Embryonic facial prominence (tissue), 1 donor: ENCODE results near the gene RTKN2.

ENCODE experiments used
- DNase-seq: peaks from one replicate; pipeline ENCODE4 v3.0.0-alpha.2; 2016; ENCODE audit errors: extremely low spot score

The RTKN2 gene

DNA sequence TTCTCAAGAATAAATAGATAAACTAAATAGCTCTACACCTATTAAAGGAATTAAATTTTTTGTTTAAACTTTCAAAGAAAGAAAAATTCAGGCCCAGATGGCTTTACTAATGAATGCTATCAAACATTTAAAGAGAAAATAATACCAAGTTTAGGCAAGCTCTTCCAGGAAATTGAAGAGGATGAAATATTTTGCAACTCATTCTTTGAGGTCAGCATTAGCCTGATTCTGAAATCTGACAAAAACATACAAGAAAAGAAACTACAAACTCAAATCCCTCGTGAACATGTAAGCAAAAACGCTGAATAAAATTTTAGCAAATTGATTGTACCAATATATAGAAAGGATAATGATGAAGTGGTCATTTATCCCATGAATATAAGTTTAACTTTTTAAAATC lies 93.4 kb downstream of the RTKN2 start:
- DNase-seq, result no peak

GRCh38 chr10:62172465-62172864 lies 96.2 kb downstream of the RTKN2 start:
- DNase-seq, result no peak

DNA sequence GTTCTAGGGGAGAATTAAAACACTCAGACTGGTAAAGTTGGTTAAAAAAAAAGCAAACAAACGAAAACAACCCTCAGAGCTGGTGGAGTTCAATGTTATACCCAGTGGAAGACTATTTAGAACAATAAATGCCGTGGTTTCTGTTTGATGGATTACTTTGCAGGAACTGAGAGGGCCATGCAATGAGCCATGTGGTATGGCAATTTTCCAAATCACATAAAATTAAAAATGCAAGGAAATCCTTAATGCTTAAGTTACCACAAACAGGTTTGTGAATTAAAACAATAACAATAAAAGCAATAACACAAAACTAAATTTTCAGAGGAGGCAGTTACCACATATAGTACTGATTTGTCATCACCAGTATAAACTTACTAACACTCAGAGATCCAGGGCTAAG lies 96.9 kb downstream of the RTKN2 start:
- no peak for DNase-seq

DNA sequence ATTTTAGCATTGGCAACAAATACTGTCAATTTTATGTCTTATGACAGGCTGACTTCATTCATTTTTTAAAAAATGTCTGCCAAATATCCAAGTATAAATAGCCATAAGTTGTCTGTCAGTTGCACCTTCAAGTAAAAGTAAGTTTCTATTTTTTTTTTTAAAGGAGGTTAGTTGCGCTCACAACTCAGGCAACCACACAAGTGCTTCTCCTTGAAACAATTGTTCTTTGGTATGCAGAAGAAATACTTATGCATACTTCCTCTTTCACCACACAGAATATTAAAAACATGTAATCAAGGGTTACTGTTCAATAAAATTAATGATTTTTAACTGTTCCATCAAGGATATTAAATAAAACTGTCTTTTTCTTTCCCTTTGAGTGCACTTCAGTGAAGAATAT lies 97.9 kb downstream of the RTKN2 start:
- DNase-seq, result no peak

DNA sequence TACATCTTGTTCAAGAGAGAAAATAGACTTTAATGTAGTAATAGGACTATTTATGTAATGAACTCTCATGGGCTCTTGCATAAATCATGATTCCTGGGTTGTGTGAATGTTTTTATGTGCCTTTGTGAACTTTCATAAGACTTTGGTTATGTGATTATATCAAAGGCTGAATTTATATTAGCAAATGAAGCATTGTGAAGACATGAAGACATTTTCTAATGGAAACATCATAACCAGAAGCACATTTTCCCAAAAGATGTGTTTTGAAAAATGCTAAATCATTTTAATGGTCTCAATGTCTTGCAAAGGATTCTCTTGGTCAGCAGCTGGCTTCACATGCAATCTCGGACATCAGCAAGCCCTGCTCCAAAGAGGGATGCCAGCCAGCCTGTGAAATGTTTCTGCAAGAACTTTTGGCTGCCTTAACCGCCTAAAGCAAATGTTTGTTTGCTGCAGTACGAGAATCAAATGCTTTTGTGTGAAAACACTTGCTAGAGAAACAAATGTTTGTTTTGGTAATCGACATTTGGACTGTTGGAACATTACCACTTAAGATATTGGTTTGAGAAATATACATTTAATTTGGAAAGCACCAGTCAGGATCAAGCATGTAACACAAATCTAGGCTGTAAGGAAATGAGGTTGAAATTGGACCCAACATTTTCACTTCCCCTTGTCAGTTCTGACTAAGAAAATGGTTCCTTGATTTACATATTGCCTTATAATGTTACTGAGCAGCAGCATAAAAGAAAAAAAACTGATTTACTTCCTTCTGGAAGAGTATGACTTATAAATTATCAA lies 102.1 kb downstream of the RTKN2 start:
- DNase-seq, result no peak

- no peak for DNase-seq
Observed at GRCh38 chr10:62165803-62166202, 102.8 kb downstream of the RTKN2 start.

DNA sequence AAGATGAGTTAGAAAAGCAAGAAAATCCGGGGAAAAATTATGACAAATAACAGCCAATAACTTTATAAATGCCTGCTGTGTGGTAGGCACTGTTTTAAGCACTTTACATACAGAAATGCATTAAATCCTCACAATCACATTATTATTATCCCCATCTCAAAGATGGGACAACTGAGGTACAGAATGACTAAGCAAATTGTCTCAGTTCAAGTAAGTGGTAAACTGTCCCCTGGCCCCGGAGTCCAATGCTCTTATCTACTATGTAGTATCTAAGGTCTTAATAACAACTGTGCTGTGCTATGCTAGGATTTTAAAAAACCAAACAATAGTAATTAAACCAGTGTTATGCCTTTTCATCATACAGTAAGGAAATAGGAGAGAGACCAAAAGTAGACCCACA lies 105.6 kb downstream of the RTKN2 start:
- no peak for DNase-seq

DNA sequence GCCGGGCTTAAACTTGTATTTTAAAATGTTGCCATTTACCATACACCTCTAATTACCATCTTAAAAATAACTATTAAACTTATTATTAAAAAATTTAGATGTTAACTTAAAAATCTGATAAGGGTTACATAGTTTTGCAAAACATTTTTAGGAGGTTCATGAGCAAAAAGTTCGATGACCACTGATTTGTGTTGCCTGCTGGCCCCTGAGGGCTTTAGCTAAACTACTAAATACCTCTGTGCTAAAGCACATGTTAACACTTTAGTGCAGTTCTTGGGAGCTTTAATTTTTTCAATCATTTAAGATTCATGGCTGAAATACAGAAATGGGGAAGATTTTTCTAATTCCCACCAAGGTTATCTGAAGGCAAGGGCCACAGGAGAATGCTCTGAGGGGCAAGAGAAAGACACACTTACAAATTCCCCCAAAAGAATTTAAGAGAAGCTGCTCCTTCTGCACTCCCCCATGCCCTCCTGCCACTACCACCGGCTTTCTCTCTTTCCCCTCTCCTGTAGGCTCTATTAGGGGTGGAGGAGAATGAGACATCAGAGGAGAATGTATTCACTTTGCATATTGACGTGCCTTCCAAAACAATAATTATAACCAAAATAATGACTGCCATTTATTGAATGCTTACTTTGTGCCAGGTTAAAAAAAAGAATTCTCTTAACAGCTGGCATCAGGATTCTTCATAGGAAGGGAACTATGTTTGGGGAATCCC lies 106.2 kb downstream of the RTKN2 start:
- no peak for DNase-seq

GRCh38 chr10:62159351-62159750 lies 109.3 kb downstream of the RTKN2 start:
- DNase-seq, result no peak

GRCh38 chr10:62157601-62158000 lies 111.0 kb downstream of the RTKN2 start:
- DNase-seq, result no peak

DNA sequence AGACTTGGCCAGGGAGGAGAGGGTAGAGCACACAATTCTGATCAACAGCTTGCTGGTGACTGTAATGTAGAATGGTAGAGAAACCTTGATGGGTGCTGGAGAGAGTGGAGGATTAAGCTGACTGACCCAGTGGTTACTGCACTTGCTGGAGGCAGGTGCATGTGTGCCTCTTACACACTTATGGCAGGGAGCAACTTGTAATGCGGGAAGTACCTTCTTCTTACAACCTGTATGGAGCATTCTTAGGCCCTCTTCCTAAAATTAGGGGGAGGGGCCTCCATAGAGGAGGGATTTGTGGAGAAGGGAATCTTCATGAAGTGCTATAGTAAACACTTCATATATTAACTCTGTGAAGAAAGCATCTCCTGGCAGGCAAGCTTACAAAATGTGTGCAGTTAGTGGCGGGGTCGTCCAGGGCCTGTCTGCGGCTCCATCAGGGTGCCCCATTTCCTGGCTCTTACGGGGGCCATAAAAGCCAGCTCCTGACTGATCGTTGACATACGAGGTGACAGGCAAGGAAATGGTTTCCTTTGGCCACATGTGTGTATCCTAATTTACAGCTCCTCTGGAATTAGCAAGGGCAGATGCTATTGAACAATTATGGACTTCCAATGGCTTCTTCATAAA lies 113.5 kb downstream of the RTKN2 start:
- DNase-seq, result no peak

- no peak for DNase-seq
Observed at GRCh38 chr10:62154231-62154630, 114.4 kb downstream of the RTKN2 start.

DNA sequence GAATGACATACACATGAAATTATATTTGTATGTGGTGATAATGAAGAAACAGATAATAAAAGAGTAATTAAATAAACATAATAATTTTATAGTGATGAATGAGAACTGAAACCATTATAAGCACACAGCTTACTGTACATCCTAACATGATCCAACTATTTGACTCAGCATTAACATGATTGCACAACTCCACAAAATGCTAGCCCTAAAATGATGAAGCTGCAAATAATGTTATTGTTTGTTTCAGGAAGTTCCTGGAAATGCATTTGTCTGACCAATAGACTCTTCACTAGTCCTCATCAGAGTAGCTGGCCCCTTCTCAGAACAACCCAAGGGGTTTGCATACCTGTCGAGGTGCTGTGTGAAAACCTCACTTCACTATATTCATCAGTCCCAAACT lies 115.5 kb downstream of the RTKN2 start:
- DNase-seq, result no peak

DNA sequence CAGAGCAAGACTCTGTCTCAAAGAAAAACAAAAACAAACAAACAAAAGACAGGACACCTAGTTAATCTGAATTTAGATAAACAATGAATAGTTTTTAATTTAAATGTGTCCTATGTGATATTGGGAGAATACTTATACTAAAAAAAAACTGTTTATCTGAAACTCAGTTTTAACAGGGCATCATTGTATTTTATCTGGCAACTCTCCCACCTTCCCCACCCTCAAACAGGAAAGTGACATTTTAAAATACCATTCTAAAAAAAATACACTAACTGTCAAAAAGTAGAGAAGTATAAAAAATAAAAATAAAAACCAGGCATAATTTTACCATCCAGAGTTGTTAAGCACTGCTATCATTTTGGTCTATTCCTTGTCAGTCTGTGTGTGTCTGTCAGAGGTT lies 119.0 kb downstream of the RTKN2 start:
- no peak for DNase-seq

GRCh38 chr10:62148155-62148554 lies 120.5 kb downstream of the RTKN2 start:
- DNase-seq, result no peak

DNA sequence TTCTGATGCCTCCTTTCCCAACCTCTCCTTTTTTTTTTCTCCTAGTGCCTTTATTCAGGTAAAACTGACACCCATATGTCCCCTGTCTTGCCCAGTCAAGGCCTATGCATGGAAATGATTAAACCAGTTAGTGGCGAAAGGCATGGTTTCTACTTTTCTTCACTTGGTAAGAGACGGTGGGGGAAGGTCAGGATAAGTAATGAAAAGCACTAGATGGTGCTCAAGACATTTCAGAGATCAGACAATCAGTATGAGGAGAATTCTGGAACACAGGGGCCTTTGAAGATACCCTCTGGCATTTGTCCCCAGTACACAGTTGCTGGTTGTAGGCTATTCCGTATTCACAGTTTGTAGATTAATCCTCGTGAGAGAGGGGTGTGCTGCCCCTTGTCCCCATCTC lies 121.2 kb downstream of the RTKN2 start:
- DNase-seq, result no peak

- DNase-seq, result no peak
Observed at GRCh38 chr10:62136931-62137330, 131.7 kb downstream of the RTKN2 start.

DNA sequence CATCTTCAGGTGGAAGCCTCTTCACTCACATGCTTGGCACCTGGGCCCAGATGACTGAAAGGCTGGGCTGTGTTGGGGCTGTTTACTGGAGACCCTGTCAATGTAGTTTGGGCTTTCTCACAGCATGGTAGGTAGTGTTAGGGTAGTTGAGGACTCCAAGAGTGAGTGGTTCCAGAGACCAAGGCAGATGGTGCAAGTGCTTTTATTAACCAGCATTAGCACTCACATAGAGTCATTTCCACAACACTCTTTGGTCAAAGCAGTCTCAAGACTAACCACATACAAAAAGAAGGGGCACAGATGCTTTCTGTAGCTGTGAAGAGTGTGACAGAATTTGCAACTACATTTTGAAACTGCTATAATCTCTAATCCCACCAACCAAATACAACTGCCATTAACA lies 135.0 kb downstream of the RTKN2 start:
- DNase-seq, result no peak
